Endometrial microvascular endothelial cells (primary cell): ENCODE data around the gene RNLS. TPM values are rescaled to one million over a fixed set of nuclear protein-coding genes. Genes with fewer than 3 reads are reported as not detected.
"Not testable (repeated sequence)": the region's sequence is repeated elsewhere in the genome, so short reads cannot be mapped to it uniquely, and the experiment has no call there.

ENCODE experiments used
- in situ Hi-C: cut with HindIII; loops from 2 replicates; pipeline ENCODE4 v1.10.0; 2017; ENCODE audit warnings: low sequenced_read_pairs, low pct_unique_long_range_greater_than_20kb; ENCODE audit errors: inconsistent ontology term
- total RNA-seq: library from RNA; depleted of rRNA; stranded (reverse); fragments of >200 nt; gene quantifications from one replicate; pipeline ENCODE4 v1.2.3, GENCODE V29; 2015; ENCODE audit errors: inconsistent ontology term

RNLS gene
- total RNA-seq, 1 donor from 2014 or later = 5.0 TPM

- in situ Hi-C loops = no loop called here
These were observed 291.6 kb downstream of the RNLS start for GRCh38 chr10:88291289-88292184.

GRCh38 chr10:88289342-88289741, 293.8 kb downstream of the RNLS start:
- in situ Hi-C loops = no loop called here

- in situ Hi-C loops = no loop called here
These were observed 294.6 kb downstream of the RNLS start for GRCh38 chr10:88288320-88289059.

GRCh38 chr10:88286030-88286429, 297.1 kb downstream of the RNLS start:
- in situ Hi-C loops = no loop called here

- in situ Hi-C loops = no loop called here
These were observed 301.3 kb downstream of the RNLS start for GRCh38 chr10:88281592-88282347.

GRCh38 chr10:88280518-88280917, 302.6 kb downstream of the RNLS start:
- in situ Hi-C loops = no loop called here

GRCh38 chr10:88278912-88279311, 304.2 kb downstream of the RNLS start:
- in situ Hi-C loops = no loop called here

GRCh38 chr10:88276945-88277344, 306.2 kb downstream of the RNLS start:
- in situ Hi-C loops = not testable (repeated sequence)

GRCh38 chr10:88274286-88274685, 308.8 kb downstream of the RNLS start:
- in situ Hi-C loops = no loop called here

GRCh38 chr10:88273567-88273966, 309.6 kb downstream of the RNLS start:
- in situ Hi-C loops = no loop called here

- in situ Hi-C loops = no loop called here
These were observed 311.2 kb downstream of the RNLS start for GRCh38 chr10:88271761-88272543.

GRCh38 chr10:88270871-88271713, 312.0 kb downstream of the RNLS start:
- in situ Hi-C loops = no loop called here

- in situ Hi-C loops = no loop called here
These were observed 312.9 kb downstream of the RNLS start for GRCh38 chr10:88270061-88270808.

- in situ Hi-C loops = no loop called here
These were observed 320.4 kb downstream of the RNLS start for GRCh38 chr10:88262591-88263234.

- in situ Hi-C loops = no loop called here
These were observed 322.0 kb downstream of the RNLS start for GRCh38 chr10:88261152-88261551.

- in situ Hi-C loops = no loop called here
These were observed 322.6 kb downstream of the RNLS start for GRCh38 chr10:88260329-88261051.
